Fibroblast of pulmonary artery (primary cell): ENCODE measurements around the gene POC1B.

Source experiments
- DNase-seq: peaks from one replicate; pipeline ENCODE4 v3.0.0-alpha.2; 2010; ENCODE audit warnings: low read depth
- H3K4me3 ChIP-seq: replicated peaks from 2 replicates; pipeline ENCODE4 v1.5.1; 2011; ENCODE audit warnings: low read depth, mild to moderate bottlenecking, control low read depth, low read length, moderate library complexity
- CTCF ChIP-seq: IDR thresholded peaks from 2 replicates; pipeline ENCODE4 v1.5.1; 2011; ENCODE audit warnings: mild to moderate bottlenecking, control low read depth, low read length, inconsistent platforms; ENCODE audit errors: missing control alignments

POC1B gene

GRCh38 chr12:89417246-89417977 is 108.4 kb downstream of the POC1B start:
- DNase-seq, result peak; percentile 45
- no peak overlapping the region for H3K4me3 ChIP-seq
- no peak for TF ChIP-seq CTCF

- TF ChIP-seq CTCF, result no peak
- no peak for DNase-seq
- H3K4me3 ChIP-seq, result no peak overlapping the region
These were observed 109.6 kb downstream of the POC1B start for GRCh38 chr12:89416049-89416792.

- H3K4me3 ChIP-seq, result no peak overlapping the region
- DNase-seq, result peak; percentile 60
- TF ChIP-seq CTCF, result no peak
These were observed 111.0 kb downstream of the POC1B start for GRCh38 chr12:89414851-89415250.

- DNase-seq, result no peak
- no peak for TF ChIP-seq CTCF
These were observed 111.5 kb downstream of the POC1B start for GRCh38 chr12:89414322-89414721.

GRCh38 chr12:89413234-89413633 is 112.6 kb downstream of the POC1B start:
- H3K4me3 ChIP-seq, result no peak overlapping the region
- TF ChIP-seq CTCF, result no peak
- DNase-seq, result no peak

More at GRCh38 chr12:89414322-89414721, 111.5 kb downstream of the POC1B start:
- no peak overlapping the region for H3K4me3 ChIP-seq

- H3K4me3 ChIP-seq, result no peak overlapping the region
- no peak for DNase-seq
- TF ChIP-seq CTCF, result no peak
These were observed 113.2 kb downstream of the POC1B start for GRCh38 chr12:89412665-89413064.
